ENCODE measurements around the gene VPS52.
"Not testable (repeated sequence)": the region's sequence is repeated elsewhere in the genome, so short reads cannot be mapped to it uniquely, and the experiment has no call there.

The VPS52 gene

DNA sequence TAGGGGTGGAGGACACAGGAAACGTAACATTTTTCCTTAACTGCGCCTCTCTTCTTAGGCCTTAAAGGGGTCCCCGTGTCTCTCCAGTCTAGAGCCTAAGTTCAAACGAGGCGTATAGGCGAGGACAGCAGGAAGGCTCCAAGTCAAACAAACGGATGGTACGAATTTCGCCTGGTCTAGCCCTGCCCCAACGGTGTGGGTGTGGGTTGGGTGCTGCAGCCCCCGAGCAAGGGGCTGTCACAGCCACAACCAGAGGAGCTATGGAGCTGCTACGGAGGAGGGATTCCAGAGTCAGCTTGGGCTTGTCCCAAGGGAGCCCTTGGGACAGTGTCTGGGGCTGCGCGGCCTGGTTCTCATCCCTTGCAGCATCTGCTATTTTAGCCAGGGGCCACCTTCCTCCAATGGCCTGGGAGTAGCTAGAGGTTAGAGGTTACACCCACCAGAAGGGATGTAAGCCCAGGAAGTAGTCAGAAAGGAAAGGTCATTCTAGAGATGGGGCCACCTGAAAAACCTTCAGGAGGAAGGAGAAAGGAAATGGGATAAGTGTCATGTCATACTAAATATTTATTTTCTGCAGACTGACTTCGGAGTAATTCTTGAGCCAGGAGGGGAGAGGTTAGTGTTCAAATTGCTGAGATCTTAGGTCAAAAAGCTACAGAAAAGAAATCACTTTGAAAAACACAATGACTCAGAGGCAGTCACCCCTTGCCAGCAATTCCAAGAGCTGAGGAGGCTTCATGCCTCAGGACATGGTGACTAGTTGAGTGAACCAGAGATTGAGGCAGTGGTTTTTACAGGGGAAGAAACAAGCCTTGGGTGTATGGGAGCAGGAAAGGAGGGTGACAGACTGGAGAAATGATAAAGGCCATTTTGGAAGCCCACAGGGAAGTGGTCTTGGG is 21.7 kb downstream of the VPS52 start:
- DNase-seq, result no peak

- peak; percentile 100 for DNase-seq
Observed at GRCh38 chr6:33248932-33249731, 22.5 kb downstream of the VPS52 start.

DNA sequence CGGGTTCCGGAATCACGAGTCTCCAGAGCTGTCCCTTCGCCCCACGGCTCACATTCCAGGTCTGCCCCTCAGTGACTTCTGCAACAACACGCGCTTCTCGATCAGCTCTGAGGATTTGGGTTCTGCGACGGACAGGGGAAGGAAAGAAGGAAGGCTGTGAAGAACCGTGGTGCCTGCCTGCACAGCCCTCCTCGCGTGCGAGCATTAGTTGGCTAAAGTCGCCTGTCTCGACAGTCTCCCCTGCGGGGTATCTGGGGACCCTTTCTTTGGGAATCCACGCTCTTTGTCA is 23.1 kb downstream of the VPS52 start:
- DNase-seq, result peak; percentile 76

- peak; percentile 90 for DNase-seq
Observed at GRCh38 chr6:33247977-33248642, 23.6 kb downstream of the VPS52 start.

- no peak for DNase-seq
Observed at GRCh38 chr6:33243476-33243875, 28.2 kb downstream of the VPS52 start.

DNA sequence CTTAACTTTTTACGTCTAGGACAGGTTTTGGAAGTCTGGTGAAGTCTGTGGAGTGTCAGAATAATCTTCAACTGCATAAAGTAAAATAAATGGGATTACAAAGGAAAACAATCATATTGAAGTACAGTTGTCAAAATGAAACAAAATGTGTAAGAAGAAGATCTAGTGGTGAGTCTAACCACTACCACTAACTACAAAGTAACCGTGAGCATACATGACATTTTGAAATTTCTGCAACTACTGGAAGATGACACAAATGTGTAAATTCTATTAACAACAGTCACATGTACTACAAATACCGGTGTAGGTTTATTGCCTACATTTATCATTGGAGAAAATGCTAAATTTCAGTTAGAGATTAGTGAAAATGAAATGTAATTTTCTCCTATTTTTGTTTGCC is 29.7 kb downstream of the VPS52 start:
- no peak for DNase-seq

DNA sequence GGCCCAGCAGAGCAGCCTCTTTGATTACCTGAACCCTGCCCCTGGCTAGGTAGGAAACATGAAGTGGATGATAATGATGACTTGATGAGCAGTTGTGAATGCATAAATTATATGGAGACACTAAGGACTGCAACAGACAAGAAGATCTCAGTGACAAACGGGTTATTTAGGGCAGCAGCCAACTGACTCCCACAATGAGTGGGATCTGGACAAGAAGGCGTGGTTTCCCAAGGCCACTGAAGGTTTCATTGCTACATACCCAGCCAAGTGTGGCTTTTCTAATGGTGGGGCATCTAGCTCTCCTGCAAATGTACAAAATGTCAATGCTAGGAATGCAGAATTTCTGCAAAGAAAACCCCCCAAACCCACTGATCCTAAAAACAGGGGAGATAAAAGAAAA is 33.9 kb downstream of the VPS52 start:
- no peak for DNase-seq

GRCh38 chr6:33236852-33237251 is 34.8 kb downstream of the VPS52 start:
- no peak for DNase-seq

DNA sequence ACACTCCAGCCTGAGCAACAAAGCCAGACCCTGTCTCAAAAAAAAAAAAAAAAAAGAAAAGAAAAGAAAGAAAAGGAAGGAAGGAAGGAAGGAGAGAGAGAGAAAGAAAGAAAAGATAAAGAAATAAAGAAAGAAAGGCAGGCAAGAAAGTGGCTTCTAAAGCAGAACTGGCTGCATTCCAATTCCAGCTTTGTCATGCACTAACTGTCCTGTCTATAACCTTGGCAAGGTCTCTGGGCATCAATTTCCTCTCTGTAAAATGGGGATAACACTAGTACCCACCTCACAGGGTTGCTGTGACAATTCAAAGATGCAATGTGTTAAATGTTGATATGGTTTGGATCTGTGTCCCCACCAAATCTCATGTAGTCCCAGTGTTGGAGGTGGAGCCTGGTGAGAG is 35.3 kb downstream of the VPS52 start:
- DNase-seq, result no peak

DNA sequence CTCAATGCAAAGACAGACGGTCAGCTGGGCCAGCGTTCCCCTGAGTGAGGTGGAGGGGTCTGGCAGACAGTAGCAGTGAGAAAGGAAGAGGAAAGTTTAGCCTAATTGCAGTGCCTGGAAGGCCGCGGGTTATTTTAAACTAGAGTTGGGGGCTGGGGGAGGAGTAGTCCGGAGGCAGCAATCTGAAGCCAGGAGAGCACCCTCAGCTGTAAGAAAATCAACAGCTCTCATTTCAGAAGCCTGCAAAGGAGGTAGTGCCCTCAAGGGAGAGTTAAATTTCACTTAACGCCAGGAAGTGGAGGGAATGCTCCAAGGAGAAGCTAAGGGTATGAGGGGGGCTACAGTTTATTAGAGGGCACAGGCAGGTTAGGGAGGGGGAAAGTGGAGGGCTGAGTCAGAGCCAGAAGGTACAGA is 36.4 kb downstream of the VPS52 start:
- peak; percentile 64 for DNase-seq

DNA sequence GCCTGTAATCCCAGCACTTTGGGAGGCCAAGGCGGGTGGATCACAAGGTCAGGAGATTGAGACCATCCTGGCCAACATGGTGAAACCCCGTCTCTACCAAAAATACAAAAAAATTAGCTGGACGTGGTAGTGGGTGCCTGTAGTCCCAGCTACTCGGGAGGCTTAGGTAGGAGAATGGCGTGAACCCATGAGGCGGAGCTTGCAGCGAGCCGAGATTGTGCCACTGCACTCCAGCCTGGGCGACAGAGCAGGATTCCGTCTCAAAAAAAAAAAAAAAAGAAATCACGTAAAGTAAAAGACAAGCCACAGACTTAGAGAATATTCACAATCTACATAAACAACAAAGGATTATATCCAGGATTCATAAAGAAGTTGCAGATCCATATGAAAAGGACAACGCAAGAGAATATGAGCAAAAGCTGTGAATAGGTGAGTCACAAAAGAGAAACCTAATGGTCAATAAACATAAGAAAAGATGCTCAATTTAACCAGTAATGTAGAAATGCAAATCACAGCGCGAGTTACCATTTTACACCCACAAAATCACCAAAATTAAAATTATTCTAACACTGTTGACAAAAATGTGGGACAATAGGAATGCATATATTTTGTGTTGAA is 45.1 kb downstream of the VPS52 start:
- not testable (repeated sequence) for DNase-seq

DNA sequence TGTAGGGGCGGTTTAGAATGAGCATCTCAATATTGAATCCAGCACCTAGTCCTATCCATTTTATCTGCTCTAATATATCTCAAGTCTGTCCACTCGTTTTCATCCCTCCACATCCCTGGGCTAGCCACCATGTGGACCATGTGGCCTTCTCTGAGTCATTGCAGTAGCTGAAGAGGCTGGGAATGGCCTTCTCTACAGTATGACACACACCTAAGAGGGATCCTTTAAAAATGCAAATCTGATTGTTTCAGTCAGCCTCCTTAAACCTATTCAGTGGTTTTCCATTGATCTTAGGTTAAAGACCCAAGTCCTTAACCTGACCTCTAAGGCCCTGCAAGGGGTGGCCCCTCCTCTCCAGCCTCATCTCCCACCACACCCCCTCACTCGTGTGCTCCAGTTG is 54.0 kb downstream of the VPS52 start:
- no peak for DNase-seq

DNA sequence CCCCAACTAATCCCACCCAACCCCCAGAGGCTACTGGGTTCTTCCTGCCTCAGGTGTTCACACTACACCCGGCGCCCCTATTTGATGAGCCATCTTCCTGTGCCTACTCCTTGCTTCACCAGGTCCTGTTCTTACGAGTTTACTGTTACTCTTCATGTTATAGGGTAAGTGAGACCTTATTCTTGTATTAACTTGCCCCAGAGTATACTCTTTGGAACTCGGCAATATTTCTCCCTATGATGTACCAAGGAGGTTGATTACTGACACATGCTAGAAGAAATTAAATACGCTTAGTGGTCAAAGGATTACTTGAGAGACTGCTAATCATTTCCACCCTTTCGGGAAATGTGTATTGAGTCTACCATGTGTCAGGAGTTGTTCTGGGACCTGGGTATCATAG is 54.4 kb downstream of the VPS52 start:
- DNase-seq, result no peak

DNA sequence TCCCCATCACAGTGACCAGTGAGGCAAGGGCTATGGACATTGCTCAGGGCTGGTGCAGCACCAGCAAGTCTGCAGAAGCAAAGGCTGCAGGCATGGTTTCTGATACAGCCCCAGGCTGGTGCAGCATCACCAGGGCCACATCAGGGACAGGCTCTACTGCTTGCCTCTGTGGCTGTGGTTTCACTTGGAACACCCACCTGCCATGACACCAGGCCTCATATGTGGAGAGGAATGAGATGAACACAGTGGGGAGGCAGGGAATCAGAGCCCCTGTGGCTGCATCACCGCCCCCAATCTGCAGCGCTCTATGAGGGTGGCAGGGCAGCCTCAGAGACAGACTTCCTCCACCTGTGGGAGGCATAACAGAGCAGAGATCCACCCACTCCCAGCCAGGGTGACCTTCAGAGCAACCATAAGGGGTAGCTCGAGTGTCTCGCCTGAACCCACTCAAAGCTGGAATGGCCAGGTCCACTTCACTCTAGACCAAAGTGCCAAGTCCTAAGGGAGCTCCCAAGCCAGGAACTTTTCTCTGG is 55.5 kb downstream of the VPS52 start:
- DNase-seq, result no peak

DNA sequence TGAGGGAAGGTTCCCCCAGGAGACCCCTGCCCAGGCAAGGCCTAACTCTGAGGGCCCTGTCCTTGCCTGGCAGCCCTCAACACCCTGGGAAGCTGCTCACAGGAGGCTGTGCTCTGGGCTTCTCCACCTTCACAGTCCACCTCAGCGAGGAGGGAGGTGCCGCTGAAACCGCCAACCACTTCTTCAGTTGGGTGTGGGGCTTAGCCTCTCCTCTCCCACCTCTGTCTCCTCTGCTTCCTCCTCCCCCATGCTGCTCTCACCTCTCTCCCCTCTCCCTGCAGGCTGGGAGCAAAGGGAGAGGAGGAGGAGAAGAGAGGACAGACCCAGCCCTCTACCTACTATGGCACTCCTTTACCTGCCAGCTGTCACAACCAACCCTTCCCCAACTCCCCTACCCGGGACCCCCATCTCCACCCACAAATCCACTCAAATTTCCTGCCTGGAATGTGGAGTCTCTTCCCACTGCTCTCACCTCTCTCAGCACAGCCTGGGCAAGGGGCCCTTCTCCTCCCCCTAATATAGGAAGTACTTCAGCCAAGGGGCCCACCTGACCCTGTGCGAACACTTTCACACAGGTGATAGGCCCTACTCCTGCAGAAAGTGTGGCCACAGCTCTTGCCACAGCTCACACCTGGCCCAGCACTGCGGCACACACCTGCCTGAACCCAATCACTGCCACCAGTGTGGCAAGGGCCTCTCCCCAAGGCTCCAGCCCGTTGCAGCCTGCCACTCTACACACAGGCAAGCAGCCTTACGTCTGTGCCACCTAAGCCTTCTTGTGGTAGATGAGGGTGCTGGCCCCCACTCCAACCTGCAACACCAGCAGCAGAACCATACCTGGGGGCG is 56.2 kb downstream of the VPS52 start:
- DNase-seq, result no peak

- DNase-seq, result no peak
Observed at GRCh38 chr6:33213989-33214335, 57.7 kb downstream of the VPS52 start.

DNA sequence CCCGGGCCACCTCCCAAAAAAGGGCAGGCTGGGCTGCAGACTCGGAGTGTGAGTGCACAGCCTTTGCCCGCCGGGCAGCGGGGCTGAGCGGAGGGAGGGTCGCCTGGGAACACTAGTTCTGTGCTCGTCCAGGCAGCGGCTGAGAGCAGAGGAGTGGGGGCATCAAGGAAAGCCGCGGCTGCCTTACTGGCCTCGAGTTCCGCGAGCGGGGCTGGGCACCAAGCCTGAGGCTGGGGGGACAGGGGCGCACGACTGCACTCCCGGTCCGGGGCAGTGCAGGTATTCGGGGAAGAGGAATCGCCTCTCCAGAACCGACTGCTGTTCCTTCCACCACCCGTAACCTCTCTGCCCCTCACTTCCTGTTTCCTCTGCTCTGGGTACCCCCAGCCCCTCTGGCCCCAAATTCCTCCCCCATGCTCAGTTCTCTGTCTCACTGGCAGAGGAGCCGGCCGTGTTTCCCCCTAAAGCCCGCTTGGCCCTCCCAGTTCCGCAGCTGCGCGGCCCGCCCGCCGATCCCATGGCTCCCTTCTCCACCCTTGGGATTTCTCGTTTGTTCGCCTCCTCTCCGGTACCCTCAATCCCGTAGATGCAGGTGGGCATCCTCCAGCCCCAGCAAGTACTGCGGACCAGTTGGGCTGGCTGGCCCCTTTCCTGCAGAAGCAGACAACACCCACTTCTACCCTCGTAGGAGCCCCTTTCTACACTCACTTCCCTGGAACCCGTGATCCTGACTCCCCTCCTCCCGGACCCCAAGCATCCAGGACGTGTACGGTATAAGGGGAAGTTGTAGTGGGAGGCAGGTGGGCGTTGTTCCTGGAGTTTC is 58.3 kb downstream of the VPS52 start:
- DNase-seq, result peak; percentile 56

- DNase-seq, result no peak
Observed at GRCh38 chr6:33212857-33213165, 58.9 kb downstream of the VPS52 start.

DNA sequence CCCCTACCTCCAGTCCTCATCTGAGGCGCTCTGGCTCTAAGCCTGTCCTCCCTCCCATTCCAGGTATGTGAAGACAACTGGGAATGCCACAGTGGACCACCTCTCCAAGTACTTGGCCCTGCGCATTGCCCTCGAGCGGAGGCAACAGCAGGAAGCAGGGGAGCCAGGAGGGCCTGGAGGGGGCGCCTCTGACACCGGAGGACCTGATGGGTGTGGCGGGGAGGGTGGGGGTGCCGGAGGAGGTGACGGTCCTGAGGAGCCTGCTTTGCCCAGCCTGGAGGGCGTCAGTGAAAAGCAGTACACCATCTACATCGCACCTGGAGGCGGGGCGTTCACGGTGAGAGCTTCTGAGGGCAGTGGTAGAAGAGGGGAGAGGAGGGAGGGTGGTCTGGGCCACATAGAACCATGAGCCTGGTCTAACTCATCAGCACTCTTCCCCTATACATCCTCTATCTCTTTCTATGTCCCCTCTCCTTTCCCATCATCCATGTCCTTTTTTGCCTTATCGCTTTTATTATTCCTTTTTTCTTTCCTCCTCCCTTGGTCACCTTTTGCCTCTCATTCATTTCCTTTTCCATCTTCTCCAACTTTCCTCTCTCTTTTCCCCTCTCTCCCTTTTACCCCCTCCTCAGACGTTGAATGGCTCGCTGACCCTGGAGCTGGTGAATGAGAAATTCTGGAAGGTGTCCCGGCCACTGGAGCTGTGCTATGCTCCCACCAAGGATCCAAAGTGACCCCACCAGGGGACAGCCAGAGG is 59.8 kb downstream of the VPS52 start:
- DNase-seq, result no peak

DNA sequence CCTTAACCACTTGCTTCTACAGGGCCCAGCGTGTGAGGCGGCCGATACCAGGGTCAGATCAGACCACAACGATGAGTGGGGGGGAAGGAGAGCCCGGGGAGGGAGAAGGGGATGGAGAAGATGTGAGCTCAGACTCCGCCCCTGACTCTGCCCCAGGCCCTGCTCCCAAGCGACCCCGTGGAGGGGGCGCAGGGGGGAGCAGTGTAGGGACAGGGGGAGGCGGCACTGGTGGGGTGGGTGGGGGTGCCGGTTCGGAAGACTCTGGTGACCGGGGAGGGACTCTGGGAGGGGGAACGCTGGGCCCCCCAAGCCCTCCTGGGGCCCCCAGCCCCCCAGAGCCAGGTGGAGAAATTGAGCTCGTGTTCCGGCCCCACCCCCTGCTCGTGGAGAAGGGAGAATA is 60.5 kb downstream of the VPS52 start:
- no peak for DNase-seq

DNA sequence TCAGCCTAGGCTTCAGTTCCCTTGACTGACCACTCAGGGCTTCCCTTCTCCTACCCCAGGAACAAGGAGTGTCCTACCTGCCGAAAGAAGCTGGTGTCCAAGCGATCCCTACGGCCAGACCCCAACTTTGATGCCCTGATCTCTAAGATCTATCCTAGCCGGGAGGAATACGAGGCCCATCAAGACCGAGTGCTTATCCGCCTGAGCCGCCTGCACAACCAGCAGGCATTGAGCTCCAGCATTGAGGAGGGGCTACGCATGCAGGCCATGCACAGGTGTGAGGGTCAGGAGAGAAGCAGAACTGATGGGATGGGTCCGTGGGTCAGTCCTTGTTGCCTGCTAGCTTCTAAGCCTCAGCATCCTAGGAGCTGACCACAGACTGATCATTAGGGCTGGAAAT is 61.8 kb downstream of the VPS52 start:
- no peak for DNase-seq
